Measurements from ENCODE around the gene AKAP10. TPM values are rescaled to one million over a fixed set of nuclear protein-coding genes. Genes with fewer than 3 reads are reported as not detected.
"Not testable (repeated sequence)": the region's sequence is repeated elsewhere in the genome, so short reads cannot be mapped to it uniquely, and the experiment has no call there.

AKAP10 gene
- 15.0 TPM for total RNA-seq

- peak; percentile 60 to 95 for DNase-seq (ENCODE audit: low spot score in 2 of 2)
- intact Hi-C loops (cut with DNase I) = no loop called here
- Histone ChIP-seq H3K27ac (peak within 1 kb of the TSS; percentile 93 to 96), H3K27me3 (no peaks in the 10 kb centered on the region), H3K4me3 (peak within 1 kb of the TSS; percentile 92 to 96), H3K36me3 (no peaks in the 10 kb centered on the region), H3K9me3 (no peaks in the 10 kb centered on the region), H3K4me1 (peaks cover 12 to 13% of the 10 kb centered on the region in 2 donors)
- no peak for TF ChIP-seq CTCF (IDR thresholded peaks at IDR 0.05)
These were observed at the start of gene AKAP10 for GRCh38 chr17:19977293-19978208. AKAP10 (minus strand) TSS chr17:19977828; CDS start chr17:19977679, 149 bp downstream.

GRCh38 chr17:20026960-20027359 is 49.3 kb upstream of the AKAP10 start:
- no peak for DNase-seq (ENCODE audit: low spot score in 2 of 2)
- Histone ChIP-seq H3K4me3 (no peak overlapping the region), H3K27me3 (no peaks in the 10 kb centered on the region), H3K9me3 (no peaks in the 10 kb centered on the region), H3K4me1 (peaks cover 0 to 9% of the 10 kb centered on the region in 2 donors), H3K36me3 (no peaks in the 10 kb centered on the region), H3K27ac (peak overlapping the region in 1 of 2 donors; percentile 47)
- intact Hi-C loops (cut with DNase I) = loop anchor here (2.0 to 5.0 kb wide), 2 partner anchors 35 to 68 kb away; no protein-coding TSS in a partner anchor
- TF ChIP-seq CTCF (IDR thresholded peaks at IDR 0.05) = no peak

- Histone ChIP-seq H3K36me3 (peaks cover 3 to 5% of the 10 kb centered on the region in 2 donors), H3K27me3 (no peaks in the 10 kb centered on the region), H3K9me3 (no peaks in the 10 kb centered on the region), H3K4me3 (no peak overlapping the region), H3K4me1 (peaks cover 0 to 9% of the 10 kb centered on the region in 2 donors), H3K27ac (peak overlapping the region in 1 of 2 donors; percentile 19)
- no peak for DNase-seq (ENCODE audit: low spot score in 2 of 2)
- intact Hi-C loops (cut with DNase I) = no loop called here
- no peak for TF ChIP-seq CTCF (IDR thresholded peaks at IDR 0.05)
These were observed 45.1 kb upstream of the AKAP10 start for GRCh38 chr17:20022701-20023100.

- DNase-seq (ENCODE audit: low spot score in 2 of 2); H3K36me3 ChIP-seq; H3K4me1 ChIP-seq; H3K27ac ChIP-seq; H3K4me3 ChIP-seq; intact Hi-C loops (cut with DNase I); H3K27me3 ChIP-seq; H3K9me3 ChIP-seq: not testable (repeated sequence)
These were observed 38.9 kb upstream of the AKAP10 start for GRCh38 chr17:20016475-20016992.

- H3K27me3 ChIP-seq = no peaks in the 10 kb centered on the region
- no peaks in the 10 kb centered on the region for H3K4me1 ChIP-seq
- H3K27ac ChIP-seq = no peak overlapping the region
- no peaks in the 10 kb centered on the region for H3K9me3 ChIP-seq
- DNase-seq (ENCODE audit: low spot score in 2 of 2) = no peak
- no peak overlapping the region for H3K4me3 ChIP-seq
- no peak for TF ChIP-seq CTCF (IDR thresholded peaks at IDR 0.05)
- intact Hi-C loops (cut with DNase I) = no loop called here
- H3K36me3 ChIP-seq = no peaks in the 10 kb centered on the region
These were observed 34.4 kb upstream of the AKAP10 start for GRCh38 chr17:20012017-20012536.

- H3K27ac ChIP-seq = no peak overlapping the region
- DNase-seq (ENCODE audit: low spot score in 2 of 2) = no peak
- H3K9me3 ChIP-seq = no peaks in the 10 kb centered on the region
- no peaks in the 10 kb centered on the region for H3K36me3 ChIP-seq
- intact Hi-C loops (cut with DNase I) = loop anchor here (1.0 kb wide), 1 partner anchor 19 kb away; no protein-coding TSS in a partner anchor
- H3K4me1 ChIP-seq = no peaks in the 10 kb centered on the region
- no peak for TF ChIP-seq CTCF (IDR thresholded peaks at IDR 0.05)
- H3K27me3 ChIP-seq = no peaks in the 10 kb centered on the region
- no peak overlapping the region for H3K4me3 ChIP-seq
These were observed 33.3 kb upstream of the AKAP10 start for GRCh38 chr17:20010936-20011335.

All from ascending aorta (tissue), 2 donors.